Subcutaneous abdominal adipose tissue (tissue), 5 donors: ENCODE measurements around the gene MIER2.

Source experiments
- H3K27ac ChIP-seq: one replicate; pipeline ENCODE4 v1.7.0; 2013; ENCODE audit warnings: low read depth, mild to moderate bottlenecking, inconsistent platforms, low read length, moderate library complexity
- H3K27me3 ChIP-seq, 5 donors: one replicate each; pipeline ENCODE4 v1.7.0; 2013; ENCODE audit warnings: low read length in 5 of 5, inconsistent platforms in 1 of 5; ENCODE audit not compliant: control insufficient read depth in 5 of 5, insufficient read depth in 4 of 5
- H3K36me3 ChIP-seq, 5 donors: one replicate each; pipeline ENCODE4 v1.7.0; 2013; ENCODE audit warnings: low read length in 5 of 5; ENCODE audit not compliant: control insufficient read depth in 5 of 5, insufficient read depth in 5 of 5
- H3K4me1 ChIP-seq, 5 donors: one replicate each; pipeline ENCODE4 v1.7.0; 2013; ENCODE audit warnings: low read length in 5 of 5, mild to moderate bottlenecking in 3 of 5, moderate library complexity in 1 of 5; ENCODE audit not compliant: control insufficient read depth in 5 of 5, insufficient read depth in 5 of 5
- H3K4me3 ChIP-seq, 5 donors: one replicate each; pipeline ENCODE4 v1.7.0; 2013; ENCODE audit warnings: low read length in 5 of 5, low read depth in 1 of 5
- H3K9ac ChIP-seq, 5 donors: one replicate each; pipeline ENCODE4 v1.7.0; 2013; ENCODE audit warnings: low read length in 5 of 5, mild to moderate bottlenecking in 4 of 5, moderate library complexity in 3 of 5
- H3K9me3 ChIP-seq, 5 donors: one replicate each; pipeline ENCODE4 v1.7.0; 2013; ENCODE audit warnings: low read length in 5 of 5; ENCODE audit not compliant: control insufficient read depth in 5 of 5
- donor health status: healthy.
- donor health status: healthy.
- donor health status: healthy.
- donor health status: healthy.
- donor health status: healthy.

The MIER2 gene

DNA sequence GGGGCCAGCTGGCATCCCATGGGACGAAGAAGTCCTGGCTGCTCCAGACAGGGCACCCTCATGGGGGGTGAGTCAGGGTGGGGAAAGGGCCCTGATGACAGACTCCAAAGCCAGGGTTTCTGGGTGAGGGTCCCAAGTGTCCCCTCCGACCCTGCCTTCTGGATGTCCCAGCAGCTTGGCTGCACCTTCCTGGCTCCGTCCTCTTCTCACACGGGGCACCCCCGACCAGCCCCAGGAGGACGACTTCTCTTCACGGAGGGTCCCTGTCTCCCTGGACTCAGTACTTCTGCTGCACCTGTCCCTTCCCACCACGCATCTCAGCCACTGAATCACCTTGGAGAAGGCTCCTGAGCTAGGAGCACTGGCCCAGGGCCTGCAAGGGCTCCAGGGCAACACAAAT is 19.9 kb downstream of the MIER2 start:
- peaks cover 8 to 90% (median 70%) of the 10 kb centered on the region in 5 donors for H3K36me3 ChIP-seq

DNA sequence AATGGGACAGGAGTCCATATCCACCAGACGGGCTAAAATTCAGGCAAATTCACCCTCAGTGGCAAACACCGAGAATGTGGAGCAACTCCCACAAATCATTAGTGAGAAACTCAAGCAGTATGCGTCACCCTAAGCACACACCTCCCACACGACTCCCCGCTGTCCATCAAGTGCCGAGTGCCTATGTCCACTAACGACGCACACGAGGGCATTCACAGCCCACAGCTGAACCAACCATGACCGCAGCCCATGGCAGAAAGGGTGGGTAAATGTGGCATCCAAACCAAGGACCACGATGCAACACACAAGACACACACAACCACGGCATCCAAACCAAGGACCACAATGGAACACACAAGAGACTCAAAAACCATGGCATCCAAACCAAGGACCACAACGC is 22.0 kb downstream of the MIER2 start:
- peaks cover 6 to 83% (median 57%) of the 10 kb centered on the region in 5 donors for H3K36me3 ChIP-seq

More for the DNA sequence above, 19.9 kb downstream of the MIER2 start:
- Histone ChIP-seq H3K4me1 (peaks cover 0 to 6% (median 0%) of the 10 kb centered on the region in 5 donors), H3K9me3 (peaks cover 0 to 11% (median 0%) of the 10 kb centered on the region in 5 donors), H3K27me3 (no peaks in the 10 kb centered on the region), H3K4me3 (no peak overlapping the region), H3K9ac (no peak overlapping the region), H3K27ac (no peak overlapping the region)

DNA sequence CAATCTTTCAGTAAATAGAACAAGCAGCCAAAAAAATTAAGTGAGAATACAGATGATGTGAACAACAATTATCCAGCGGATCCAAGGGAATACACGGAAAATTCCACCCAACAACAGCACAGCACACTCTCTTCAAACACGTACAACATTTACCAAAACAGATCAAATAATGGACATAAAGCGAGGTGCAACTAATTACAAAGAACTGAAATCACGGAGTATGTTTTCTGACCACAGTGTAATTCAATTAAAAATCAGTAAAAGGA is 26.2 kb downstream of the MIER2 start:
- H3K36me3 ChIP-seq, result peaks cover 15 to 72% (median 41%) of the 10 kb centered on the region in 5 donors
- no peak overlapping the region for H3K27ac ChIP-seq
- H3K4me1 ChIP-seq, result peaks cover 0 to 7% (median 0%) of the 10 kb centered on the region in 5 donors
- no peak overlapping the region for H3K4me3 ChIP-seq
- H3K27me3 ChIP-seq, result no peaks in the 10 kb centered on the region
- peaks cover 0 to 4% (median 0%) of the 10 kb centered on the region in 5 donors for H3K9me3 ChIP-seq
- no peak overlapping the region for H3K9ac ChIP-seq

More for the DNA sequence above, 22.0 kb downstream of the MIER2 start:
- H3K27me3 ChIP-seq, result no peaks in the 10 kb centered on the region
- no peak overlapping the region for H3K9ac ChIP-seq
- peaks cover 0 to 4% (median 0%) of the 10 kb centered on the region in 5 donors for H3K9me3 ChIP-seq
- H3K27ac ChIP-seq, result no peak overlapping the region
- no peak overlapping the region for H3K4me3 ChIP-seq
- peaks cover 0 to 6% (median 0%) of the 10 kb centered on the region in 5 donors for H3K4me1 ChIP-seq

DNA sequence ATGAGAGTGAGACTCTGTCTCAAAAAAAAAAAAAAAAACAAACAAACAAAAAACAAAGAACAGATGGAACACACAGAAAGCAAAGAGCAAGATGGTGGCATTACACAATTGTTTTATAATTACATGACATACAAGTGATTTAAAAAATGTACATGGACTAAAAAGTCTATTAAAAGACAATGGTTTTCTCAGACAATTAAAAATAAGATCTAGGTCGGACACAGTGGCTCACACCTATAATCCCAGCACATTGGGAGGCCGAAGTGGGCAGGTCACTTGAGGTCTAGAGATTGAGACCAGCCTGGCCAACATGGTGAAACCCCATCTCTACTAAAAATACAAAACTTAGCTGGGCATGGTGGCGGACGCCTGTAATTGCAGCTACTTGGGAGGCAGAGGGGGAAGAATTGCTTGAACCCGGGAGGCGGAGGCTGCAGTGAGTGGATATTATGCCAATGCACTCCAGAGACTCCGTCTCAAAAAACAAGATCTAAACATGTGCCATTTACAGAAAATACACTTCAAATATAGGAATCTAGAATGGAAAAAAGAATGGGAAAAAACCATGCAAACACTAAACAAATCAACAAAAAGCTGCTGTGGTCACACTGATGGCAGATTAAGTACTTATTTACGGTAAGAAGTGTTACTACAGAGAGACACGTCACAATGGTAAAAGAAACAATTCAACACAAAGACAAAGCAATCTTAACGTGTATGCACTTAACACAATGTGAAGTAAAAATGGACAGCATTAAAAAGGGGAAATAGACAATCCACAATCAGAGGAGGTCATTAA is 26.7 kb downstream of the MIER2 start:
- no peak overlapping the region for H3K4me3 ChIP-seq
- H3K9ac ChIP-seq, result no peak overlapping the region
- peaks cover 15 to 72% (median 42%) of the 10 kb centered on the region in 5 donors for H3K36me3 ChIP-seq
- H3K4me1 ChIP-seq, result peaks cover 0 to 7% (median 0%) of the 10 kb centered on the region in 5 donors
- no peak overlapping the region for H3K27ac ChIP-seq
- H3K9me3 ChIP-seq, result peaks cover 0 to 4% (median 0%) of the 10 kb centered on the region in 5 donors
- H3K27me3 ChIP-seq, result no peaks in the 10 kb centered on the region

DNA sequence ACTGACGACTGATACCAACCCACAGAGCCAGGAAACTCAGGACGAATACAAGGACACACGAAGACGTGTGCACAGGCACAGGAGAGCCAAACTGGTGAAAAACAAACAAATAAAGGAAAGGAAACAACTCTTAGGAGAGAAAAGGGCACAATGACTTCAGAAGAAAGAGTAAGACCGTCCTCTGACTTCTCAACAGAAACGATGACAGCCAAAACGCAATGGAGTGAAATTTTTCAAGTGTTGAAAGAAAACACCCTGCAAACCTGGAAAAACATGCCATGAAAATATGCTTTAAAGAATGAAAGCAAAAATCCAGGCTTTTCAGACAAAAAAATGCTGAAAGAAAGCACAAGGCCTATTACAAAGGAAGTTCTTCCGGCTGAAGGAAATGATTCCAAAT is 28.8 kb downstream of the MIER2 start:
- Histone ChIP-seq H3K9me3 (peaks cover 0 to 4% (median 0%) of the 10 kb centered on the region in 5 donors), H3K4me1 (peaks cover 0 to 14% (median 0%) of the 10 kb centered on the region in 5 donors), H3K9ac (no peak overlapping the region), H3K27me3 (no peaks in the 10 kb centered on the region), H3K4me3 (no peak overlapping the region), H3K27ac (no peak overlapping the region), H3K36me3 (peaks cover 12 to 70% (median 43%) of the 10 kb centered on the region in 5 donors)

DNA sequence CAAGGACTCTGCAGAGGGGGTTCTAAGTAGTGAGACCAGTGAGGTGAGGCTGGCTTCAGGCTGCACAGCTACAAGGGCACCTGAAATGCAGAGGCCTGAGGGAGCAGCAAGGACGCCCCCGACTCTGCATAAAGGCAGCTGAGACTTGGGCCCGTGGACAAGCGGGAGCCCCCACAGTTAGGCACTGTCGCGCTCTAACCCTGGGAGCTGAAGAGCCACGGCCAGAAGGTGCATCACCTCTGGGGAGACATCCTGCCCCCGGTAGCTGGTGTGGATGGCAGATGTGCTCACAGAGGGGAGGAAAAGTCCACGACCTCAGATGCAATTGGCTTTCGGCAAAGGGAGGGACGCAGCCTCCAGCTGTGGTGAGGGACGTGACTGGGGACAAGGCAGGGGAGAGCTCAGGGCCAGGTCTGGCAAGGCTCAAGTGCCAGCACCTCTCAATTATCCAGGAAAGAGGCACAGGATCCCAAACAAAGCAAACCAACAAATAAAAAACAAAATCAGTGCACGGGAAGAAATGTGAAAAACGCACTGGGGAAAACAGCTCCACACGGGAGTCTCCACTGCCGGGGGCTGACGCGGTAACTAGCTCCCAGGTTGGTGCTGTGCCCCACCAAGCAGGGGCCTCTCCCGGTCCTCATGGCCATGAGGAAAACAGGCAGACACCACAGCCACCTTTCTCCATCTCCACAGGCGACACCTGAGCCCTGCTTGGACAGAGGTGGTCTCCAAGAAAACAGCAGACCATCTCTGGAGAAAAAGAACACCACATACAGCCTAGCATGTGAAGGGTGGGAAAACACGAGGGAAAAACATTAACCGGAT is 30.4 kb downstream of the MIER2 start:
- H3K4me1 ChIP-seq, result peaks cover 0 to 18% (median 0%) of the 10 kb centered on the region in 5 donors
- no peak overlapping the region for H3K9ac ChIP-seq
- no peak overlapping the region for H3K4me3 ChIP-seq
- H3K9me3 ChIP-seq, result peaks cover 0 to 4% (median 0%) of the 10 kb centered on the region in 5 donors
- peaks cover 9 to 67% (median 44%) of the 10 kb centered on the region in 5 donors for H3K36me3 ChIP-seq
- H3K27ac ChIP-seq, result no peak overlapping the region
- H3K27me3 ChIP-seq, result no peaks in the 10 kb centered on the region

DNA sequence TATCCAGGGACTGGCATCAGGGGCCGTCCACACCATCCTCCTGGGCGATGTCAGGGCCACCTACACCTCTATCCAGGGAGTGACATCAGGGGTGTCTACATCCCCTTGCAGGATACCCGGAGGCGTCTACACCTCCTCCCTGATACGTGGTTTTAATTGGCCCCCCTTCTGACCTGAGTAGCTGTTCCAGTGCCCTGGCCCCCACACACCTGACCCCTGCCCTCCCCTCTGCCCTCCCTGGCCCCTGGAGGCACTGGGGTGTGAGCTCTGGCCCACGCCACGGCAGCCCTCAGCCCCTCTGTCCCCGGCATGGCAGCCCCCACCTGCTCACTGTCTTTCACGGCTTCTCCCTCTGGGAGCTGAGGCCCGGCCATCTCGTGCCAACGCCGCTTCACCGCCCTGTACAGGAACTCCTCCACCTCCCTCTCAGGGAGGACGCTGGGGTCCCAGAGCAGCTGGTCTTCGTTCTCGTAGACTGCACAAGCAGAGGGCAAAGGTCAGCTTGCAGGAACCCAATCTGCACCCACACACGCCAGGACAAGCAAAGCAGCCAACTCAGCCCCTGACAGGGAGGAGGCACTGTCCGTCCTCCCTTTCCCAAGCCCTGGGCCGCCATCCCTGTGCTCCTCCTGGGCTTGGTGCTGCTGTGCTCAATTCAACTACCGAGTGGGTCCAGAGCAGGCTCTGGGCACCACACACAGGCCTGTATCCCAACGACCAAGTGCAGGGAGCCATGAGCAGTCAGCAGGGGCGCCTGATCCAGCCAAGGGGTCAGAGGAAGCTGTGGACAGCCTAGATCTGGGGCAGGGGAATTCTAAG is 31.2 kb downstream of the MIER2 start:
- H3K36me3 ChIP-seq, result peaks cover 9 to 71% (median 52%) of the 10 kb centered on the region in 5 donors

DNA sequence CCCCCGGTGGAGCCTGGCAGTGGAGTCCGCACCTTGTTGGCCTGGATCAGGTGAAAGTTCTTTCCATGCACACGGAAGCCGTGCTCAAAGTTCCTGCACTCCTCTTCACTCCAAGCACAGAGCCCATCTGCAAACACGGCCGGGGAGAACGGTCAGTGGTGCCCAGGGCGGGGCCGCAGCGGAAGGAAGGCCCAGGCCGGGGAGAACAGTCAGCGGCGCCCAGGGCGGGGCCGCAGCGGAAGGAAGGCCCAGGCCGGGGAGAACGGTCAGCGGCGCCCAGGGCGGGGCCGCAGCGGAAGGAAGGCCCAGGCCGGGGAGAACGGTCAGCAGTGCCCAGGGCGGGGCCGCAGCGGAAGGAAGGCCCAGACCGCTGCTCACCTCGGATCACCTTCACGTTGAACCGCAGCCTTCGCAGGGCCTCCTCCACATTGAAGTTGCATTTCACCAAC is 32.8 kb downstream of the MIER2 start:
- H3K9me3 ChIP-seq, result no peaks in the 10 kb centered on the region
- peaks cover 9 to 79% (median 68%) of the 10 kb centered on the region in 5 donors for H3K36me3 ChIP-seq
- H3K4me3 ChIP-seq, result peak overlapping the region in 3 of 5 donors; percentile 56 to 68 (median 60)
- H3K27me3 ChIP-seq, result no peaks in the 10 kb centered on the region
- peak overlapping the region; percentile 23 for H3K27ac ChIP-seq
- H3K4me1 ChIP-seq, result peaks cover 0 to 24% (median 0%) of the 10 kb centered on the region in 5 donors
- peak overlapping the region in 1 of 5 donors; percentile 35 for H3K9ac ChIP-seq

More for the DNA sequence above, 31.2 kb downstream of the MIER2 start:
- Histone ChIP-seq H3K4me3 (no peak overlapping the region), H3K9me3 (peaks cover 0 to 4% (median 0%) of the 10 kb centered on the region in 5 donors), H3K4me1 (peaks cover 0 to 22% (median 0%) of the 10 kb centered on the region in 5 donors), H3K27me3 (no peaks in the 10 kb centered on the region), H3K9ac (no peak overlapping the region), H3K27ac (no peak overlapping the region)

DNA sequence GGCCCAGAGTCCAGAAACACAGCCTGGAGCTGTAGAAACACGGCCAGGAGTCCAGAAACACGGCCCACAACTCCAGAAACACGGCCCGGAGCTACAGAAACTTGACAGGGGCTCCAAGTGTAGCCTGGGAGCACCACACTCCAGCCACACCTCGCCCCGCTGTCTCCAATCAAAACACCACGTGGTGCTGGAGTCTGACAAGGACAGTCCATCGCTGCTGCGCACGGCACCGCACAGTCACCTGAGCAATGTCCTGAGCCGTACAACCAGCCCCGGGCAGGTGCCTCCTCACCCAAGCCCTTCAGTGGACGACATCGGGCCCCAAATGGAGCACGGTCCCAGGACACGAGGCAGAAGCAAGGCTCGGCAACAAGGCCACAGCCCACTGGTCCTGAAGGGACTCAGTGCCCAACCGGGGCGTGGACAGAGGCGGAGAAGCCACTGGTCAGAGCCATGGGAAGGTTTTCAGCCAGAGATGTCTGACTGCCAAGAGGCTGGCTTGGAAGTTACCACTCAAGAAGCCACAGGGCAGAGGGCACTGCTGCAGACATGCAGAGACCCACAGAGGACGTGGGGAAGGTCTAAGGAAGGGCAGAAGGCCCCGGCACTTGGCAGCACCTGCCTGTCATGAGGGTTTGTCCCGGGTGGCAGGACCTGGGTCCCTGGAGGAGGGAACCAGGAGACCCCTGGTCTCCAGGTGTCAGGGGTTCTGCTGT is 33.7 kb downstream of the MIER2 start:
- H3K4me1 ChIP-seq, result peaks cover 0 to 24% (median 0%) of the 10 kb centered on the region in 5 donors
- peak overlapping the region in 3 of 5 donors; percentile 35 to 70 (median 41) for H3K9ac ChIP-seq
- peak overlapping the region in 4 of 5 donors; percentile 33 to 68 (median 58) for H3K4me3 ChIP-seq
- H3K27me3 ChIP-seq, result no peaks in the 10 kb centered on the region
- peaks cover 7 to 83% (median 75%) of the 10 kb centered on the region in 5 donors for H3K36me3 ChIP-seq
- peak overlapping the region; percentile 23 for H3K27ac ChIP-seq
- no peaks in the 10 kb centered on the region for H3K9me3 ChIP-seq
